DMS114 treated with DMSO at 0.1 percent for 48 hours (cell line): ENCODE results near the gene TCP11L2.

Experiments used
- DNase-seq: peaks from one replicate; lab custom pipeline; 2025; ENCODE audit not compliant: unreplicated experiment; lab: John Stamatoyannopoulos, UW

The TCP11L2 gene

DNA sequence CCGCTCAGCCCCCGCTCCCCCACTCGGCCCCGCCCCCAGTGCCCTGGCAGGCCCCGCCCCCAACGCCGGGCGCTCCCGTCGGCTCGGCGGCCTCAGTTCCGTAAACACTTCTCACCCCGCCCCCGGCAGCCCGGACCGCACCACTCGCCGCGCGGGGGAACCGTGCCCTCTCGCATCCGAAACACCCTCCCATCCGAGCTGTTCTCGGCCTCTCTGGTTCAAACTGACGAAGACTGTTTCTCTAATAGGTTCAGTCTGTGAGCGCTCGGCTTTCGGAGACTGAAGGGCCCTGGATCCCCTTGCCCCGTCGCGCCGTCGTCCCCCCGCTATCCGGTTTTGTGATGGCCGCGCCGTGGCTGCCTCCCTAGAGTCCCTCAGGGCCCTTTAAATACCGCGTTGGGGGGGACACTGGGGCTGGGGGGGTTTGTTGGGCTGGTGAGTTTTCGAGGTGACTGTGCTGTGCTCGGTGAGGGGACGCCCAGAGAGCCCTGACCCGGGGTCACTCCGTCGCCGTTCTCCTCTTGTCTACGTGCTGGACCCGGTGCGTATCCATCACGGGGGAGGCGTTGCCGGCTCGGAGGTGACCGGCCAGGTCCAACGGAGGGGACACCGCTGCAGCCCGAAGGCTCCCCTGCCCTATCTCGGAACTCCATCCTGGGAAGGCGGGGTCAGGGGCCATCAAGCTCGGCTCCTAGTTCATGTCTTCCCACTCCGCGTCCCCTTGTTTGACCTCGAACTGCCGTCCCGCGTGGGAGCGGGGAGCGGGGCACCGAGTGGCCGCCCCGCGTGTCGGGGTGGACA is at the start of gene TCP11L2:
TCP11L2 (plus strand) TSS at position 333 of the 801 bp plus-strand sequence. CDS start 8,343 bp downstream, outside the sequence.
- DNase-seq = peak; percentile 64

- DNase-seq = no peak
Measured at GRCh38 chr12:106254724-106255123, 47.8 kb upstream of the TCP11L2 start.

DNA sequence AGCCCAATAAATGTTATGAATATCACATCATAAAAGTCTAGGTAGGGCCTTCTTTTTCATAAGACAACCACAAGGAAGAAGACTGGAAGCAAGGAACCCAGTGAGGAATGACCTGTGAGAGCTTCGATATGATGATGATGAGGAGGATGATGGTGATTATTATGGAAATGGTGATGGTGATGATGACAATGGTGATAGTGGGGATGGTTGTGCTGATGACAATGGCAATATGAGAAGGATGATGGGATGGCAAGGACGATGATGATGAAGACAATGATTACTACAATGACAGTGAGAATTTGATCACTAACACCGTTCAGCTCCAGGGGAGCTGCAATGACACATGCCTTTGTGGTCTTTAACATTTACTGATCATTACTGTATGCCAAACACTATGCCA is 47.0 kb upstream of the TCP11L2 start:
- no peak for DNase-seq

- DNase-seq = no peak
Measured at GRCh38 chr12:106255952-106256351, 46.6 kb upstream of the TCP11L2 start.

DNA sequence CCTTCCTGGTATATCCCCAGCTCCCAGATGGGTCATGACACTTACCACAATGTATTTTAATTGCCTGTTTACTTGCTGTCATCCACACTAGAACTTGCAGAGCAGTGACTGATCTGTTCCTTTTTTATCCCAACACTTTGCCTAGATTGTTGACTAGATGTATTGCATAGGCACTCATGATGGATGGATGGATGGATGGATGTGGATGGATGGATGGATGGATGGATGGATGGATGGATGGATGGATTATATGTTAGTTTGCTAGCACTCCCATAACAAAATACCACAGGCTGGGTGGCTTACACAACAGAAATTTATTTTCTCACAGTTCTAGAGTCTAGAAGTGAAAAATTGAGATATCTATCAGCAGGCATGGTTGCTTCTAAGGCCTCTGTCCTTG is 46.0 kb upstream of the TCP11L2 start:
- no peak for DNase-seq

GRCh38 chr12:106258226-106258625 is 44.3 kb upstream of the TCP11L2 start:
- no peak for DNase-seq

- no peak for DNase-seq
Measured at GRCh38 chr12:106258935-106259334, 43.6 kb upstream of the TCP11L2 start.

DNA sequence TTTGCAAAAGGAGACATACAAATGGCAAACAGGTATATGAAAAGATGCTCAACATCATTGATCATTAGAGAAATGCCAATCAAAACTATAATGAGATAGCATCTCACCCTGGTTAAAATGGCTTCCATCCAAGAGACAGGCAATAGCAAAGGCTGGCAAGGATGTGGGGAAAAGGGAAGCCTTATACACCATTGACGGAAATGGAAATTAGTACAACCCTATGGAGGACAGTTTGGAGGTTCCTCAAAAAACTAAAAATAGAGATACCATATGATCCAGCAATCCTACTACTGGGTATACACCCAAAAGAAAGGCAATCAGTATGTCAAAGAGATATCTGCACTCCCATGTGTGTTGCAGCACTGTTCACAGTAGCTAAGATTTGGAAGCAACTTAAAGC is 37.4 kb upstream of the TCP11L2 start:
- DNase-seq = no peak

- DNase-seq = no peak
Measured at GRCh38 chr12:106267535-106267934, 35.0 kb upstream of the TCP11L2 start.

DNA sequence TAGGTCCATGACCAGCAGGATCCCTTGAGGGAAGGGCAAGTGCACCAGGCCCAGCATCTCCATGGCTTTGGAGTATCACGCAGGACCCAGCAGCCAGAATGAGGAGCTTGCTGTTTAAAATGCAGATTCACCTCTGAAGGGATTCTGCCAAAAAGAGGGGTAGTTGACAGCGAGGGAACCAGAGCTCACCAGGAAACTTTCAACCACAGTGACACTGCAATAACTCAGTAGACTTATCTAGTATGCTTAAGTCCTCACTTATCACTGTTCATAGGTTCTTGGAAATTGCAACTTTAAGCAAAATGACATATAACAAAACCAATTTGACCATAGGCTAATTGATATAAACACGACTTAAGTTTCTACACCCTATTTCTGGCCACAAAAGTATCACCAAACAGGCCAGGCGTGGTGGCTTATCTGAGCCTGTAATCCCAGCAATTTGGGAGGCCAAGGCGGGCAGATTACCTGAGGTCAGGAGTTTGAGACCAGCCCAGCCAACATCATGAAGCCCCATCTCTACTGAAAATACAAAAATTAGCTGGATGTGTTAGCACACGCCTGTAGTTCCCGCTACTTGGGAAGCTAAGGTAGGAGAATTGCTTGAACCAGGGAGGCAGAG is 33.3 kb upstream of the TCP11L2 start:
- no peak for DNase-seq

- no peak for DNase-seq
Measured at GRCh38 chr12:106271575-106272505, 30.7 kb upstream of the TCP11L2 start.

DNA sequence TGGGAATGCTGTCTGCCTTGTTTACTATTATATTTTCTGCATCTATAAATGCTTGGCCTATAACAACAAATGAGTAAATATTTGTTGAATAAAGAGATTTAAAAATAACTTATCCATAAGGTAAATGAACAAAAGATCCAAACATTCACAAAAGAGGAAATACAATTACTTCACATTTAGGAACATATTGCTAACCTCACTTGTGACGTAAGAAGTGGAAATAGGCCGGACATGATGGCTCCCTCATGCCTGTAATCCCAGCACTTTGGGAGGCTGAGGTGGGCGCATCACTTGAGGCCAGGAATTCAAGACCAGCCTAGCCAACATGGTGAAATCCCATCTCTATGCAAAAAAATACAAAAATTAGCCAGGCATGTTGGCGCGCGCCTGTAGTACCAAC is 29.0 kb upstream of the TCP11L2 start:
- DNase-seq = no peak

- DNase-seq = no peak
Measured at GRCh38 chr12:106274012-106274411, 28.5 kb upstream of the TCP11L2 start.

DNA sequence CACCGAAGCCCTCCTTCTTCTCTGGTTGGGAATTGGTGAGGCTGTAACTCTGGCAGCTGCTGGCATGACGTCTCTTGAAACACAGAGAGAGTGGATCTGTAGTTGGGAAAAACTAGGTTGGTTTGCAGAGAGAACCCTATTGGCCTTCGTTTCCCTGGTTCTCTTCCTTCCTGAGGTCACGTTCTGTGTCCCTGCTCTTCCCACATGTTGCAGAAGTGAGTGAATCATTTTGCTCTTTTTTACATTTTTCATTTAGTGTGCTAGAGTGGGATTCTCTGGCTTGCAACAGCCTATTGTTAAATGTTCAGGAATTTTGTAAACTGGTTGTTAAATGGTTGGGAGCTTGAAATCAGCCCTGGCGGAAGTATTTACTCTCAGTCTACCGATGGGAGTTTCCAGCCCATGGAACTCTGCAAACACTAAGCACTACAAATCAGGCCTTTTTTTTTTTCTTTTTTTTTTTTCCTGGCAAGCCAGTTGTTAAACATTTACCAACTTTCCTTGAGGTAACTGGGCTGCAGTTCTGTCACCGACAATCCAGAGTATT is 27.9 kb upstream of the TCP11L2 start:
- DNase-seq = no peak

DNA sequence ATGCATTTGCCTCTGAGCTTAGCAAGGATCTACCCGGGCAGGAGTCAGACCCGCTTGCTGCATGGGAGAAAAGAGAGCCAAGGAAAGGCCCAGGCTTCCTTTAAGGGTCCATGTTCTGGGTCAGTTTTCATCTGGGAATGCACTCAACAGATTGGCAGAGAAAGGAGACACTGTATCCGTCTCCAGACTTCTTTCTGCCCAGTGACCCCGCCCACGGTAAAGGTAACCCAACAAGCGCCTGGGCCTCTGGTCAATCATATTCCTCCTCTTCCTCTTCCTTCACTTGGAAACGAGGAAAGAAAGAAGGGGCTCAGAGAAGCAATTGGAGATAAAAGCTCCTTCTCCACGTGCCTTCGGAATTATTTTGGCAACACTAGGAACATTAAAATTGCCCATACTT is 27.1 kb upstream of the TCP11L2 start:
- DNase-seq = no peak

DNA sequence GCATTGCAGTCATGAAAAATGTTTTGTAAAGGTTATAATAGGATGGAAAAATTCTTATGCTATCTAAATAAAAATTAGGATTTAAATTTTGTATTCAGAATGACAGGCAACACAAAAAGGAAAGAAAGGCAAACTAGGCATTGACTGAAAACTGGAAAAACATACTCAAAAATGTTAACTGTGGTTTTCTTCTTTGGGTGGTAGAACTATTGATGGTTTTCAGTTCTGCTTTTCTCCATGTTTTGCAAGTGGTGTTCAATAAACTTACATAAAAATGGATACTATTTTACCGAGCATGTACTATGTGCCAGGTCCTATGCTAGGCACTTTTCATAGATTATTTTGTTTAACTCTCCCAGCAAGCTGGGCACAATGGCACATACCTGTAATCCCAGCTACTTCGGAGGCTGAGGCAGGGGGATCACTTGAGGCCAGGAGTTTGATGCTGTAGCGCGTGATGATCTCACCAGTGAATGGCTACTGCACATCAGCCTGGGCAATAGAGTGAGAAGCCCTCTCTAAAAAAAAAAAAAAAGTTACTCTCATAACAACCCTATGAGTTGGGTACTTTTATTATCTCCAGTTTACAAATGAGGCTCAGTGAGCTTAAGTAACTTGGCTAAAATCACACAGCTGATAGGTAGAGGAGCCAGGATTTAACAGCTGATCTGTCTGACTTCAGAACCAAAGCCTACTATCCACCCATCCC is 26.3 kb upstream of the TCP11L2 start:
- DNase-seq = no peak

DNA sequence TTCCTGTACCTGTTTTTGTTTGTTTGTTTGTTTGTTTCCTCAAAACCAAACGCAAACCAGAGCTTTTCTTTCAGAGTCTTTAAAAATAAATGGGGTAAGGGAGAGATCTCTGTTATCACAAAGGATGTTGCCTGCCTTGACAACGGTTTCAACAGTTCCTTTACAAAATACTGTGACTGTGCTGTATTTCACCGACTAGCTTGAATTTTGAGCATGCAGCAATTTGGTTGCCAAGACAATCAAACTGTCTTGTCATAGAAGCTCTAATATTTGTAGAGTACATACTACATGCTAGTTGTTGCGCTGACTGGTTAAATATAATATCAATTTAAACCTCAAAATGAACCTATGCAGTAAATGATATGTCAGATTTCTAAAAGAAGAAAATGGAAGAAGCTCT is 22.4 kb upstream of the TCP11L2 start:
- no peak for DNase-seq

GRCh38 chr12:106281056-106281782 is 21.3 kb upstream of the TCP11L2 start:
- no peak for DNase-seq

GRCh38 chr12:106281804-106282203 is 20.7 kb upstream of the TCP11L2 start:
- DNase-seq = no peak
